GM19468 (cell line): Measurements from ENCODE around the gene CBLB.
A peak's percentile ranks its signal among the peaks of the same experiment; 100 is the strongest.

Experiments used
- ATAC-seq: cut with Tn5 transposase; IDR thresholded peaks from one replicate; pipeline ENCODE4 v1.9.1; 2021; ENCODE audit warnings: mild to moderate bottlenecking, moderate library complexity, moderate number of reproducible peaks; ENCODE audit not compliant: unreplicated experiment; ENCODE audit errors: extremely low read depth

The CBLB gene

DNA sequence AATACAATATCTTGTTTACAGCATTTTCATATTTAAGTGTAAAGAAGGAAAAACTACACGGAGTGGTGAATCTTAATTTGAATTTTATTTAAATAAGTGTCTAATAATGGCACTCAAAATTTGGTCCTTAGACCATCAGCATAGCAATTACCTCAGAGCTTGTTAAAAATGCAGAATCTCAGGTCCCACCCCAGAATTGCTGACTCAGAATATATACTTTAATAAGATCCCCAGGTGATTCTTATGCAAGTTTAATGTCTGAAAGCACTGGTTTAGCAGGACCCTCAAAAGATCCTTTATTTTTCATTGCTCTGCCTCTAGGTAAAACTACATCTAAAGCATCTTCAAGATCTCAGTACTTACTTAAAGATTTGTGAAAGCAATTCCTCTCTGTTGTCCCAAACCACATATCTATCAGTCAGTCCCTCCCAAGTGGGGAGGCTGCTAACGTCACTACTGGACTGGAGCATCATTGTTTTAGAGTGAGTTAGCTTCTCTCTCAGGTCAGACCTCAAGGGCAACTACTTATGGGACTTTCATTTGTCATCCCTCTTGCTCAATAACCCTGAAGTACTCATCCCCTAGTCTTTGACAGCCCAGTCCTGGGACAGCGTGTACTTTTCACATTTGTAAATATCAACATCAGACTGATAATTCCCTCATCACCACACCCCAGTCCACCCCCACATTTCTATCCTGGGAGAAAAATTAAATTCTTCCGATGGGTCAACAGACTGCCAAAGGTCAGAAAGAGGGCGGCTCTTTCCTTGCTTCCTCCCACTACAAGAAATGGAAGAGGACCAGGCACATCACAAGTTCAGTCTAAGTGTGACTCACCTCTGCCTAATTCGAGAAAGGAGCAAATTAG lies 76.7 kb downstream of the CBLB start:
- ATAC-seq, result no peak

DNA sequence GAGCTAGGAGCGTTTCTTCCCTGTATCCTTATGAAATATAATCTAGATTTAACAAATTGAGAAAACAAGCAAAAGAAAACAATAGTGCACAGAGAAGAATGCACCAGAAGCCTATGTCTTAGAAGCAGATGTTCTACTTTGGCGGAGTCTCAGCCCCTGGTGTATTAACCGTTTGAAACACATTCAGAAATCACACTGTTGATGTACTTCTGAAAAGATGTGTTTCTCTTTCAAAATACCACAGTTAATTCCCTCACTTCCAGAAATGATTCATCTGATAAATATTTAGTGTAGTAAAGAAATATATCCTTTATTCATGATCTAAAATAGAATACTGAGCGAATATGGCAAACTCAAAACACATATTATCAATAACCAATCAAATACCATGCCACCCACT lies 77.7 kb downstream of the CBLB start:
- ATAC-seq, result no peak

DNA sequence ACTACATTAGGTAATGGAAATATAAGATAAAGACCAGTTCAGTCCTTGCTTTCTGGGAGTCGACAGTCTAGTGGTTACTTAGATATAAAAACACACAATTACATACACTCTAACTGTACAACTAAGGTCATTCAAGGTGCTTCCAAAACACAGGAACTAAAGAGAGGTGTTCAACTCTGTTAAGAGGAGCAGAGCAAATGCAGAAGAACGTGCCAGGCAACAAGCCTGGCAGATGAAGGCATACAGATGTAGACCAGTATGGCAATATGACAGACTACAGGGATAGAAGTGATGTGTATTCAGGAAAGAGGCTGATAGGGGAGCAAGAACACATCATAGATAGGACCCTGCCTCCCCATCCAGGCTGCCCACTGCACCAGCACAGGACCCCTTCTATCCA lies 78.3 kb downstream of the CBLB start:
- no peak for ATAC-seq

DNA sequence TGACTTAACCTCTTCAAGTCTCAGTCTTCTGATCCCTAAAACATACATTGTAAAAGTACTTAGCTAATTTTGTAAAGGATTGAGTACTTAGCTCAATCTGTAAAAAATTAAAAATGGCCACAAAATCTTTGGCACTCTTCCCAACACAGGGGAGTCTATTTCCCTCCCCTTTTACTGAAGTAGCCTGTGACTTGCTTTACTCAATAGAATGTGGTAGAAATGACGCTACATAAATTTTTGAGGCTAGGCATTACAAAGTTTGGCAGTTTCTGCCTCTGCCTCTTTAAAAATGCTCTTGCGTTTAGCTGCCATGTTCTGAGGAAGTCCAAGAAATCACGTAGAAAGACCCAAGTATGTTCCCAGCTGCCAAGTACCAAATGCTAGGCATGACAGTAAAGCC lies 80.2 kb downstream of the CBLB start:
- no peak for ATAC-seq

DNA sequence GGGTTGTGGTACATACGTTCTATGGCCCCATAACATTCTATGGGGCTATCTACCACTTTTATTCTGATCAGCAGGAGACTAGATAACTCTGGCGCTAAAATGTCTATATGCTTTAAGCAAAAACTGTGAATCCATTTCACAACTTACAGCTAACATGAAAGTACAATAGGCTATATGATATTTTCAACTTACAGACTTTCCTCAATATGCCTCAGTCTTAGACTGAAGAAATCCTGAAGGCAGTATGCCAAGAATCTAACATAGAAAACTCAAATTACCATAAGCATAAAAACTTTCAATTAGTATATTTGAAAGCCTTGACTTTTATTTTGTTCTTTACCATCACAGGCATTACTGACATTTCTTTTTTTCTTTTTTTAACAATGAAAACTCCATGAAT lies 81.4 kb downstream of the CBLB start:
- ATAC-seq, result no peak

DNA sequence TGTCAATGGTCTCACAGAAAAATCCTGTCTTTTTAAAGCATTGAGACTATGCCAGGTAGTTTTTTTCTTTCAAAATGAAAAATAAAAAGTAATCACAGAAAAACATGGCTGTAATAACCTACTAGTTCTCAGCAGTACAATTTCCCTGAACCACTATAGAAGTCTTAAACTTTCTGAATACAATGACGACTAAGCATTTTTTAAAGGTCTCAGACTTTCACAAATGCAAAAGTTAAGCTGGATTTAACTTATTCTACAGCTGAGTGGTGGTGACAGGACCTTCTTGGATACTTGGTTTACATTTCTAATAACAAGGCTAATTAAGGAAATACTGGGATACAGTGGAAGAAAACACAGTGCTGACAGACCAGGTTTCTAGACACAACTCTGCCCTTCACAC lies 81.8 kb downstream of the CBLB start:
- no peak for ATAC-seq

DNA sequence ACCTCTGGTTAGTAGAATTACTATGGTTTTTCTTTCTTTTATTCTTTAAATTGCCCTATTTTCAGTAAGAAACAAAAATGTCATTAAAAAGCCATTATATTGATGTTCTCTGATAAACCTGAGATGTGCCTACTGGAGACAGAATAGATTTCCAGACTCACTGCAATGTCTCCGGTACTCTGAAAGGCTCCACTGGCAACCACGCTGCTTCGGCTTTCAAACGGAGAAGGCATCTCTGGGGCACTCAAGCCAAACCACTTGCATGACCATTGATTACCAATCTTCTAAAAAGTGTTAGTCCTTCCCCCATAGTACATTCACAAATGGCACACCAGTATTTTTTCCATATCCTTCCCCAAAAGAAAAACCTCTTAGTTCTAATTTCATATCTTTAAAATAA lies 82.6 kb downstream of the CBLB start:
- no peak for ATAC-seq

DNA sequence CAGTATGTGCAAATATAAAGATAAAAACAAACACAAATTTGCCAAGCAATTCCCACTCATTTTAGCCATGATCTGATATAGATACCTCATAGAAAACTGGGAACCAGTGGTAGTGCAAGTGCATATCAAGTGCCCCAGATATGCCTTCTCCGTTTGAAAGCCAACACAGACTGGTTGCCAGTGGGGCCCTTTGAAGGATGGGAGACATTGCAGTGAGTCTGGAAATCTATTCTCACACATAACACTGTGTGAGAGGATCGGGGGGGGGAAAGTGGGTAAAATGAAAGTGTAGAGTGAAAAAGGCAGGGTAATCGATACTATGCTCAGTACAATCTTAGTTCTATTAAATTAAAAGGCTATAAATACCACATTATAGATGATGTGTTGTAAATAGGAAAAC lies 83.0 kb downstream of the CBLB start:
- ATAC-seq, result no peak

DNA sequence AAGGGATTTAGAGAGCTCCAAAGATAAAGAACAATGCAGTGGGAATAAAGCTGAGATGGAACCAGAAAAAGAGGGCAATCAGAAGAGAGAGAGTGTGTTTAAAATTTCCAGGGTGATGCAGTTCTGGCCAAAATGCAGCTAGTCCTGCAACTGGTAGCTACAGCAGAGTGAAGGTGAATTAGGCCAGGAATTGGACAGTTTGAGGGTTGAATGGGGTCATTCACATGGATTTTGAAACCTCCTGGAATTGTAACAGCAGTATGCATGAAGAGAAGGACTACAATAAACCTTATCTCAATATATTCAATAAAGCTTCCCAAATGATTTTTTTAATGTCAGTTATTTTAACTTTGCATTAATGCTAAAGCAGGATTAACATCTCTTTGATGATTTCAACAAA lies 85.2 kb downstream of the CBLB start:
- ATAC-seq, result no peak

DNA sequence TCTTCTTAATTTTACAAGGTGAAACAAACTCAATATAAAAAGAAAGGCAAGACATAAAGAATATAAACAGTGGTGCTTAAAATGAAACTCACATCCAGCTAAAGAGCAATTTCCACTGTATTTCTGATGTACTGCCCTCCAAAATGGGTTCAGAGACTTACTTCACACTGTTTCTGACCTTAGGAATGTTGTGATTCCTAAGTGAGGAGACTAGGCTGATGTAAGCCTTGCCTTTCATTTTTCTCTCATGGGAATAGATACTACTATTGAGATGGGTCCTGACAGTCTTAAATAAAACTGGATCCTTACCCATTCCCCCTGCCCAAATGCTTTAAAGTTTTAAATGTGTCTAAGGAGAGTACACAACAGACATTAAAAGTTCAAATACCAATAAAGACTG lies 86.9 kb downstream of the CBLB start:
- no peak for ATAC-seq

DNA sequence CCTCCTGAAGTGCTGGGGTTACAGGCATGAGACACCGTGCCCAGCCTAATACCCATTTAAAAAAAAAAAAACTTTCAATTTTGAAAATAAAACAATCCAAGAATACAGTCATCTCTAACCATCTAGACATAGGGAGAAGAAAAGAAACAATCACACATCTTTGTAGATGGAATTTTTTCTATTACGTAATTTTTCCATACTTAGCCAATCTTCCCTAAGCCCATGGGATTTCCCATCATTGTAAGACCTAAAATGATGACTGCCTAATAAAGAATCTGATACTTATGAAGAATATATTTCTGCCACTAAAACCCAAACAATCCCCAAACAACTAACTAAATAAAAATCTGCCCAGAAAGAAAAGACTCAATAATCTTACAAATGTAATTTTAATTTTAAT lies 88.7 kb downstream of the CBLB start:
- no peak for ATAC-seq

DNA sequence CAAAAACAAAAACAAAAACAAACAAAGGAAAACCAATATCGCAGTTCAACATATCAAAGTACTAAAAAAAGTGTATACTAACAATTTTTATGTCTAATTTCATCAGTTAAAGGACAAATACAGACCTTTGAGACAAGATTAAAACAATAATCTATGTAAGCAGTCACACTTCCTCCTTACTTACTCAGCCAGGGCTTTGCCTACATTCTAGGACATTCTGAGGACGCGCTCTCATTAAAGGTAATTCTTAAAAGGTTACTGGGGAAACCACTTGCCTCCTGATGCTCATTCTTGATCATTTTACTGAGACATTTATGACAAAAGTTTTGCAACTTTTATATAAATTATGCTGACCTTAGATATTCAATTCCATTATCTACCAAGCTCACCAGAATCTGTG lies 93.4 kb downstream of the CBLB start:
- no peak for ATAC-seq

DNA sequence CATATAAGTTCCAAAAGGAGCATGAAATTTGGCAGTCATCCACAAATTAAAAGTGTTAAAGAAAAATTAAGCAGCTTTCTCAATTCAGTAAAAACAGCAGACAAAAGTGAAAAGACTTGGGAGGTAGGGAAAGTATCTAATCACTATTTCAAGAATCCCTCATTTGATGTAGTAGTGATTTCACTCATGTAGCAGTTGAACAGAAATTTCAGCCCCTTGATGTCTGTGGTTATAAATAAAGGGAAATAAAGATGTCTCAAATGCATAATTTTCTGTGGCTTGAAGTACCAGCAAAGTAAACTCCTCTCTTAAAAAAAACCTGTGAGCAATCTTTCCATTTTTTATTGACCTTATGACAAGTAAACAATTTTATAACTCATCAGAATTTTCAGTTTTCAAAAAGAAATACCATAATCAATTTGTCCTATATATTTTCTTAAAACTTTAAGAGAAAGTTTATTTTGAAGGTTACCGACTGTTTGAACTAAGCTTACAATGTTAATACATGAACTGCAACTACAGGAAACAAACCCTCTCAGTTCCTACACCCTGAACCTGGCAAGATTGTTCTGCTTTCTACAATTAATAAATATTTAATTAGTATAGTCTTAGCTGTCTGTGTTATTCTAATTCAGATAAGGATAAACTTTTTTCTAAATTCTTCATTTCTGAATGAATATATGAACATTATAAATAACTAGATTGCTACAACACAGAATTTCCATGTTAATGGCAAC lies 94.2 kb downstream of the CBLB start:
- no peak for ATAC-seq

DNA sequence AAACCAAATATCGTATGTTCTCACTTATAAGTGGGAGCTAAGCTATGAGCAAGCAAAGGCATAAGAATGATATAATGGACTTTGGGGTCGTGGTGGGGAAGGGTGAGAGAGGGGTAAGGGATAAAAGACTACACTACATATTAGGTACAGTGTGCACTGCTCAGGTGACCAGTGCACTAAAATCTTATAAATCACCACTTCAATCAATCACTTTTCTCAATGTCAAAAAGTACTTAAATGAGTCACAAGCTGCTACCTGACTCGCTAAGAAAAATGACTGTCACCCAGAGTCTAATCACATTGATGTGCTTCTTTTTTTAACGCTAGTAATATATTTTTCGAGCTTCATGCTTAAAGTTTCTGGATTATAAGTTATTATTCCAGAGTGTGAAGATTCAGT lies 95.5 kb downstream of the CBLB start:
- no peak for ATAC-seq

DNA sequence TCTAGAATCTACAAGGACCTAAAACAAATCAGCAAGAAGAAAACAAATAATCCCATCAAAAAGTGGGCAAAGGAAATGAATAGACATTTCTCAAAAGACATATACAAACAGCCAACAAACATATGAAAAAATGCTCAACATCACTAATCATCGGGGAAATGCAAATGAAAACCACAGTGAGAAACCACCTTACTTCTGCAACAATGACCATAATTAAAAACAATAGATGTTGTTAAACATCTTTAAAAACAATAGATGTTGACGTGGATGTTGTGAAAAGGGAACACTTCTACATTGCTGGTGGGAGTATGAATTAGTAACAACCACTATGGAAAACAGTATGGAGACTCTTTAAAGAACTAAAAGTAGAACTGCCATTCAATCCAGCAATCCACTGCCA lies 96.2 kb downstream of the CBLB start:
- ATAC-seq, result no peak

DNA sequence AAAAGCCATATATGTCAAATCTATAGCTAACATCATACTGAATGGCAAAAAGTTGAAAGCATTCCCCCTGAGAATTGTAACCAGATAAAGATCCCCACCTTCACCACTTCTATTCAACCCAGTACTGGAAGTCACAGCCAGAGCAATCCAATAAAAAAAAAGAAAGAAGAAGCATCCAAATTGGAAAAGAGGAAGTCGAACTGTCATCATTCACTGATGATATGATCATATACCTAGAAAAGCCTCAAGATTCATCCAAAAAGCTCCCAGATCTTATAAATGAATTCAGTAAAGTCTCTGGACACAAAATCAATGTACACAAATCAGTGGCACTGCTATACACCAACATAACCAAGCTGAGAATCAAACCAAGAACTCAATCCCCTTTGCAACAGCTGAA lies 97.4 kb downstream of the CBLB start:
- no peak for ATAC-seq

DNA sequence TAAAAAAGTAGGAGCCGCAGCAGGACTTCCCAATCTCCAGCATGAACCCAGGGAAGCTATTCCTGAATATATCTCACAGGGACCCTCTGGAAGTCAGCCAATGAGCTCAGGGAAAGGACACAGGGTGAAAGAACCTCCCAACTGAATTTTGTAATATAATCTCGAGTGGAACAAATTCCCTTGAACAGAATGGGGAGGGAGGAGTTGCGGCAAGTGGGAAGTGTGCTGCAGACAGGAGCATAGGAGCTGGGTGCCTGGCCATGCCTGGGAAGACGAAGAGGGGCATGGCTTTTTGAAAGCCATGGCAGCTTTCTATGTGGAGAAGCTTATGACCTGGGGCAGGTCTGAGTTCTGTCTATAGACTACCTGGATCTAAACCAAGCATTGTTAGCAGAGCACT lies 98.4 kb downstream of the CBLB start:
- no peak for ATAC-seq

DNA sequence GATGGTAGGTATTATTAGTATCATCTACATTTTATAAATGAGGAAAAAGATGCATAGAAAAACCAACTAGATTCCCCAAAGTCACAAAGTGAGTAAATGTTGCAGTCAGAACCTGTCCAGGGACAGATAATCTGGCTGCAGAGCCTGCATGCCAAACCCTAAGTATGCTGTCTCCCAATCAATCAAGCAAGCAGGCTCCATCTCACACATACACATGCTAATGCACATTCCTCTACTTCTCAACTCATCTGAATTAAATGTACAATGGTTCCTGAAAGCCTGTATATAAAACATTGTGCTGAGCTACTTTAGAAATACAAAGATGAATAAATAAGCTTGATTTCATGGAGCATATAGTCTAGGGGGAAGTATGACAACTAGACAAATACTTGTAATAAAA lies 101.0 kb downstream of the CBLB start:
- ATAC-seq, result no peak

DNA sequence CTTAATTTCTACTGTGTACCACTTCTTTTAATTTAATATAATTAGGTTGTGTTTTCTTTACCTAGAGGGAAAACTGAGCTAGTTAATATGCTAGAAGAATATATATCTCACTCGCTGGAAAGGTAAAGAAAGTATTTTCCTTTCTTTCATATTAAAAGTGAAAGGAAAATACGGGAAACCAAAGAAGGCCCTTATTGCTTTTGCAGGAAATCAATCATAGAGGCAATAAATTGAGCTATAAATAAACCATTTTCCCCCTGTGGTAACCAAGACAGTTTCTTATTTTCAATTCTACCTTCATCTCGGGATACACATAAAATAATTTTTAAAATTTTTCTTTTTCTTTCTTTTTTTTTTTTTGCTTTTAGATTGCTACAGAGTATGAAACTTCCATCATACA lies 101.6 kb downstream of the CBLB start:
- no peak for ATAC-seq

DNA sequence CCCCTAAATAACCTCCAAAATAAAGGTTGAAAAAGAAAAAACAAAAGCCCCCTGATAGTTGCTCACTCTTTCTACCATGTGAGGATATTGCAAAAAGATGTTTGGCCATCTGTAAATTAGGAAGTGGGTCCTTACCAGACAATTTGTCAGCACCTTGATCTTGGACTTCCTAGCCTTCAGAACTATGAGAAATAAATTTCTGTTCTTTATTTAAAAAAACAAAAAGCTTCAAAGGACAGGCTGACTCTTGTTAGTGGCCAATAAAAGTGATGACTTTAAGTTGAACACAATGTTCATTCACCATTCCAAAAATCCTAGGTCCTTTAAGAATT lies 103.5 kb downstream of the CBLB start:
- no peak for ATAC-seq

DNA sequence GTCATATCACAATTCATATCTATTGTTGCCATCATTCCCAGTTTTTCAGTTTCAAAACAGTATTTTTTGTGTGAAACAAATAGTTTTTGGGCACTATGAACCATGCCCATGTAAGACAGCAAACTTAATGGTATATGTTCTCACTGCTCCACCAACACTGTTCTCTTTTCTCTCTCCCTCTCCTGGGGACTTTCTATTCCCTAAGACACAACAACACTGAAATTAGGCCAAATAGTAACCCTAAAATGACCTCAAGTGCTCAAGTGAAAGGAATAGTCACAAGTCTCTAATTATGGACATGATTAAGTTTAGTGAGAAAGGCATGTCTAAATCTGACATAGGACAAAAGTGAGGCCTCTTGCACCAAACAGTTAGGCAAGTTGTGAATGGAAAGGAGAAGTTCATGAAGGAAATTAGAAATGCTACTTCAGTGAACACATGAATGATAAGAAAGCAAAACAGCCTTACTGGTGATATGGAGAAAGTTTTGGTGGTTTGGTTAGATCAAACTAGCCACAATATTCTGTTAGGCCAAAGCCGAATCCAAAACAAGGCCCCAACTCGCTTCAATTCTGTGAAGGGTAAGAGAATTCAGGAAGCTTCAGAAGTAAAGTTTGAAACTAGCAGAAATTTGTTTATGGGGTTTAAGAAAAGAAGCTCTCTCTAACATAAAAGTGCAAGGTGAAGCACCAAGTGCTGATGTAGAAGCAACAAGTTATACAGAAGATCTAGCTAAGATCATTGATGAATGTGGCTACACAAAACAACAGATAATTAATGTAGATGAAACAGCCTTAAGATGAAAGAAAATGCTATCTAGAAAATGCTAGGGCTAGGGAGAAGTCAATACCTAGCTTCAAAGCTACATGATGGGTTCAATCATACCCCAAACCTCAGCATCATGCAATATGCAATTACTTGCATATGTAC lies 104.2 kb downstream of the CBLB start:
- ATAC-seq, result peak; percentile 44
